ENCODE measurements around the gene KANSL3. TPM values are rescaled to one million over a fixed set of nuclear protein-coding genes. Genes with fewer than 3 reads are reported as not detected.

KANSL3 gene
- total RNA-seq, 6 donors from 2014 or later, result 41.3 to 133 (median 53.0) TPM

- H3K4me3 ChIP-seq, result no peak overlapping the region
- TF ChIP-seq EP300 (IDR thresholded peaks at IDR 0.05) (no peak), POLR2AphosphoS5 (IDR thresholded peaks at IDR 0.05) (no peak), CTCF (IDR thresholded peaks at IDR 0.05) (no peak), POLR2A (IDR thresholded peaks at IDR 0.05) (no peak)
- 83 to 92% methylated on average over 5 to 6 of the region's 6 CpGs for WGBS, 2 donors
- H3K4me1 ChIP-seq, result peaks cover 5 to 26% (median 18%) of the 10 kb centered on the region in 4 donors
- no peaks in the 10 kb centered on the region for H3K9me3 ChIP-seq
- peak overlapping the region; percentile 11 to 71 (median 40) for H3K27ac ChIP-seq
- ATAC-seq (ENCODE audit: low FRiP score in 2 of 2) (no peak), DNase-seq (no peak)
- H3K27me3 ChIP-seq, result no peaks in the 10 kb centered on the region
- peaks cover 20 to 75% (median 48%) of the 10 kb centered on the region in 4 donors for H3K36me3 ChIP-seq
These were observed 21.6 kb downstream of the KANSL3 start for GRCh38 chr2:96616535-96616934.

- H3K9me3 ChIP-seq, result no peaks in the 10 kb centered on the region
- DNase-seq (no peak), ATAC-seq (ENCODE audit: low FRiP score in 2 of 2) (no peak)
- no peaks in the 10 kb centered on the region for H3K27me3 ChIP-seq
- H3K36me3 ChIP-seq, result peaks cover 24 to 79% (median 52%) of the 10 kb centered on the region in 4 donors
- peaks cover 5 to 26% (median 16%) of the 10 kb centered on the region in 4 donors for H3K4me1 ChIP-seq
- peak overlapping the region in 1 of 4 donors; percentile 48 for H3K27ac ChIP-seq
- no peak overlapping the region for H3K4me3 ChIP-seq
- TF ChIP-seq POLR2A (IDR thresholded peaks at IDR 0.05) (no peak), EP300 (IDR thresholded peaks at IDR 0.05) (no peak)
- 90 to 100% methylated on average over 1 of the region's 1 CpG for WGBS, 2 donors
These were observed 22.0 kb downstream of the KANSL3 start for GRCh38 chr2:96616128-96616527.

GRCh38 chr2:96608469-96609455, 29.4 kb downstream of the KANSL3 start:
- WGBS, 2 donors, result 92 to 93% methylated on average over 12 to 13 of the region's 13 CpGs
- peak in 1 of 2 donors; percentile 24 for ATAC-seq (ENCODE audit: low FRiP score in 2 of 2)

GRCh38 chr2:96604104-96604503, 34.0 kb downstream of the KANSL3 start:
- no peak overlapping the region for H3K4me3 ChIP-seq
- TF ChIP-seq POLR2A (IDR thresholded peaks at IDR 0.05), result no peak
- no peak for TF ChIP-seq CTCF (IDR thresholded peaks at IDR 0.05)
- TF ChIP-seq EP300 (IDR thresholded peaks at IDR 0.05), result no peak
- TF ChIP-seq POLR2AphosphoS5 (IDR thresholded peaks at IDR 0.05), result no peak
- WGBS, 2 donors, result 90 to 96% methylated on average over 1 to 2 of the region's 2 CpGs
- H3K36me3 ChIP-seq, result peaks cover 71 to 100% (median 85%) of the 10 kb centered on the region in 4 donors
- DNase-seq (no peak), ATAC-seq (ENCODE audit: low FRiP score in 2 of 2) (no peak)
- no peaks in the 10 kb centered on the region for H3K27me3 ChIP-seq
- H3K9me3 ChIP-seq, result no peaks in the 10 kb centered on the region
- H3K27ac ChIP-seq, result no peak overlapping the region
- peaks cover 0 to 5% (median 0%) of the 10 kb centered on the region in 4 donors for H3K4me1 ChIP-seq

More at GRCh38 chr2:96608469-96609455, 29.4 kb downstream of the KANSL3 start:
- TF ChIP-seq CTCF (IDR thresholded peaks at IDR 0.05), result no peak
- no peak for TF ChIP-seq POLR2AphosphoS5 (IDR thresholded peaks at IDR 0.05)
- TF ChIP-seq POLR2A (IDR thresholded peaks at IDR 0.05), result no peak
- TF ChIP-seq EP300 (IDR thresholded peaks at IDR 0.05), result no peak
- peak in 1 of 2 donors; percentile 24 for DNase-seq
- H3K4me1 ChIP-seq, result peaks cover 0 to 6% (median 0%) of the 10 kb centered on the region in 4 donors
- H3K36me3 ChIP-seq, result peaks cover 72 to 100% (median 92%) of the 10 kb centered on the region in 4 donors
- peak overlapping the region in 2 of 4 donors; percentile 24 to 27 for H3K27ac ChIP-seq
- no peaks in the 10 kb centered on the region for H3K27me3 ChIP-seq
- no peak overlapping the region for H3K4me3 ChIP-seq
- no peaks in the 10 kb centered on the region for H3K9me3 ChIP-seq

GRCh38 chr2:96602330-96602823, 35.7 kb downstream of the KANSL3 start:
- H3K4me3 ChIP-seq, result no peak overlapping the region
- 92 to 100% methylated on average over 2 of the region's 2 CpGs for WGBS, 2 donors
- H3K4me1 ChIP-seq, result no peaks in the 10 kb centered on the region
- ATAC-seq (ENCODE audit: low FRiP score in 2 of 2) (no peak), DNase-seq (no peak)
- peaks cover 56 to 100% (median 78%) of the 10 kb centered on the region in 4 donors for H3K36me3 ChIP-seq
- peak overlapping the region in 1 of 4 donors; percentile 10 for H3K27ac ChIP-seq
- H3K9me3 ChIP-seq, result no peaks in the 10 kb centered on the region
- H3K27me3 ChIP-seq, result no peaks in the 10 kb centered on the region
- no peak for TF ChIP-seq POLR2A (IDR thresholded peaks at IDR 0.05)
- TF ChIP-seq CTCF (IDR thresholded peaks at IDR 0.05), result peak in 1 of 6 experiments; percentile 19
- no peak for TF ChIP-seq POLR2AphosphoS5 (IDR thresholded peaks at IDR 0.05)
